Stimulated activated CD8-positive, alpha-beta memory T cell treated with anti-CD3 and anti-CD28 coated beads, Interleukin-2, amount 100 ng/mL, for 48 hours (primary cell): ENCODE results near the gene SCUBE3.

Experiments
- DNase-seq, 2 donors: peaks; one replicate each; pipeline ENCODE4 v3.0.0-alpha.2; 2020; ENCODE audit warnings: low read depth in 2 of 2

SCUBE3 gene

DNA sequence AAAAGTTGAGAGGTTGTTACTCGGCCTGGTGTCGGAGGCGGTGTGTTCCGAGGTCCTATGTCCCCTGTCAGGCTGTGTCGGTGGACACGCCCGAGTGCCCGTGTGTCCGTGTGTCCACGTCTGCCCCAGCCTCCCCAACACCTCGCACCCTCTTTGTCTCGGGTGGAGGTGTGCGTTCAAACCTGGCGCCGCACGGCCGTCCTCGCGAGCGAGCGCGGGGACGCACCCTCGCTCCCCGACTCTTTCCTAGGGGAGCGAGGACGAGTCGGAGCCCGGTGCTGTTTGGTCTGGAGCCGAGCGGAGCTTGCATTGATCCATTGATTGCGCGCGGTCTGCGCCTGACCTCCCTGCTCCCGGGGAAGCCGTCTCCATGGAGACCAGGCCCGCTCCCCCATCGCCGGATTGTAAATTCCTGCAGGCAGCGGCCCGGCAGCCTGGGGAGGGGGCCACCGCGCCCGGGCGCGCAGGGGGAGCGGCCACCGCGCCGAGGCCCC is 411 bp upstream of the SCUBE3 start:
- DNase-seq: no peak

DNA sequence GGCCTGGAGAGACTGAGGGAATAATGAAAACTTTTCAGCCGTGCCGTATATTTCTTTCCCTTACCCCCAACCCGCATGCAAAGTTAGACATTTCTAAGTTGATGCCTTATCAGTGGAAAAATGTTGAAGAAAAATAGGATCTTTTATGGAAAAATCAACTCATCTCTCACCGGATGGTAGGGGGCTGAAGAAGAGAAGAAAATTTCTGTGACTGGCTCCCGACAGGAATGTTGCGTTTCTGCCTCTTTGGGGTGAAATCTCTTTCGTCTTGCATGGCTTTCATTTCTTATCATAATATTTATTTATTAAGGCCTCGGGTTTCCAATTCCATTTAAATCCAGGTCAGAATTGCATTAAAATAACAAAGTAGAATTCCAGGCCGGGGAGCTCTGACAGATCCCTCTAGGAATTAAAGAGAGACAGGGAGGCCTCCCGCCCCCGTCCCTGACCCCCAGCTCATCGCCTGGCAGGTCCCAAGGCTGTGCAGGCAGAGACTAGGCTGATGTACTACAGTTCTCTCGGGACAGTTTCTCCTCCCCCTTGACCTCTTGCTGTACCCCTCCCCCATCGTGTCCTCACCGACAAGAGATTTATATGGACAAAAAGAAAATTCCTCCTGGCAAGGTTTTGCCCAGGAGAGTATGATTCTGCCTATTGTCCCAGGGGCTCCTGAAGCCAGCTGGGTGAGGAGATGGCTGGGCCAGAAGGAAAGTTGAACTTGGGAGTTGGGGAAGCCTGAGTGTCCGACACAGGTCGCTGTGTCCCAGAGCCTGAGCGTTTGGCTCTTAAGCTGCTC is 1.3 kb downstream of the SCUBE3 start:
- DNase-seq: no peak

DNA sequence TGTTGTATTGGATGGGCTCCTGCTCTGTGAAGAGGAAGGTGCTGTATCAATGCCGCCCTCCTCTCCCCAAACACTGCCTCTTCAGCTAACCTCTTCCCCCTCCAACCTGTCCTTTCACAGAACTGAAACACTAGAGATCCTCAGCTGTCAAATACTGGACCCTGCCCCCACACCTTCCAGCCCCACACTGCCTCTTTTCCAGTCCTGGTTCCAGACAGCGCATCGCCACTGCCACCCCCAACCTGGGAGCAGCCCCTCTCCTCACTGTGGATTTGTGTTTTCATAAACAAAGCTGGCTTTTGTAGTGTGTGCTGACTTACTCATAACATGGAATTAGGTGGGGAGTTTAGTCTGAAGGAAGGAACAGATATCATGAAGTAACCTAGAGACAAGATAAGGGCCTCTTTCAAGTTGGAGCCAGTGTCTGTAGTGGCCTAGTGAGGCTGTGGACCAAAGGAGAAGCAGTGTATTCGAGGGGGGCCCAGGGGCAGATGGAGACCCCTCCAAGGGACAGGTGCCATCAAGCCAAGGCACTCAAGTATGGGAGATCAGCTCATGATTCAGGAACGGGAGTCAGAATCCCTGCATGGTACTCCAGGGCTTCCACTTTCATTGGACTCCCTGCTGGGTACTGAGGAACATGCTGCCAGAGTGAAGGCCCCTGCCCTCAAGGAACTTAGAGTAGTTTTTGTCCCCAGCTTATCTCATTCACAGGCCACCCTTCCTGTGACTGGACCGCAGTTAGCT is 2.1 kb downstream of the SCUBE3 start:
- no peak for DNase-seq

DNA sequence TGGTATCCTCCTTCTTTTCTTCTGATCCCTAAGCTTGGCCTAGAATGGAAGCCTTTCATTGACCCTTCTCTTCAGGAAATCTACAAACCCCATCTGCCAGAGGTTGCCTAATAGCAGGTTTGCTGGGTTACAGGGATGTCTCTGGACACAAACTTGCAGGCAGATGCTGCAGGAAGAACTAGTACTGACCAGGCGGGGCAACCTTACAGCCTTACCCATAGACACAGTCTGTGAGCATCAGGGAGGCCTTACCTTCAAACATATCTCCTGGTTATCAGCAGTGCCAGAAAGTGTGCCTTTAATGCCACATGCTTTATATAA is 2.6 kb downstream of the SCUBE3 start:
- no peak for DNase-seq

DNA sequence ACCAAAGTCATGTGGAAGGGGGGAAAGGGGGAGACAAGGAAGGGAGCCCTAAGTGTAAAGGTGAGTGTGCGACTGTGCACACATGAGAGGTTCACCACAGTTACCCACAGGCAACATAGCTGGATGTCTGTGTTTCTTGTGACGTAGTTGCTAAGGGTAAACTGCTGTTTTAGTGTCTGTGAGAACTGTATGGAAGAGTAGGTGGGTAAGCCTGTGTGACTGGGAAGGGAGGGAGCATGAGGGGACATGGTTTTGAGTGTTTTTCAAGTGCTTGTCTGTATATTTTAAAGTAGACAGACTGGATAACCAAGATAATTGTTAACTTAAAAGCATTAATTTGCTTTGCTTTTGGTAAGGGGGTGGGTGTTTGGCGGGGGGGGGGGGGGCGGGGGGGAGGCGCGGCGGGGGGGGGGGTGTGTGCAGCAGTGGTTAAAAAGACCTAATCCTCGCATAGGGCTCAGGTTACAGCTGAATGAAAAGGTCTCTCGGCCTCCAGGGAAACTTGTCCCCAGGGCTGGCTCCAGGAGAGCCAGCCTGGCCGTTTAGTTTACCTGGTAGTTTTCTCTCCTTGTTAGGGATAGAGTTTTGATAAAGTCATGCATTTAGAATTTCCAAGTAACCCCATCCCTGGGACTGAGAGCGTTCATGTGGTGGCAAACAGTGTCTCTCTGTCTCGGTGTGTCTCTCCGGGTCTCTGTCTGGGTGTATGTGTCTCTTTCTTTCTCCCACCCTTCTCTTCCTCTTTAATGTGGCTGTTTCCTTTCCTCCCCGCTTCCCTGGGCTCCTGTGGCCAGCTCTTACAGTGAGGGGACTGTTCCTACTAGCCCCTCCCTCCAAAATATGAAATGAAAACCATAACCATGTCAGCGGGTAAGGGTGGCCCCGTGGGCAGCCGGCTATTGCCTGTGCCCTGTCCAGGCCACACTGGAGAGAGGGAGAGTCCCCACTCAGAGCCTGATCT is 3.4 kb downstream of the SCUBE3 start:
- no peak for DNase-seq

DNA sequence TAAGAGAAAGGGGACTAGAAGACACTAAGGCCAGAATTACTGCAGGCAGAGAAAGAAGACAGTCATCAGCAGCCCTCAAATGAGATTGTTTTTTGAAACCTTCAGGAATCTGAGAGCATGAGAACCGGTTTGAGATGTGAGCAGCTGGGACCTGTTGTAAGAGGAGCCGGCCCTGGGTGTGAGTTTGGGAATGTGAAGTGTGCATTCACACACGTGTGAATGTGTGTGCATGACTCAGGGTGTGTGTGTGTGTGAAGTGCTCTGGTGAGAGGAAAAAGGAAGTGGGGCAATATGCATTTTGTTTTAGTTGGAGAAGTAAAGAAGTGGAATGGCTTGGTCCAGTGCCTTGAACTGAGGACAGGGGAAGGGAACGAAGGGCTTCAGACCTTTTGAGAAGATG is 4.3 kb downstream of the SCUBE3 start:
- no peak for DNase-seq

DNA sequence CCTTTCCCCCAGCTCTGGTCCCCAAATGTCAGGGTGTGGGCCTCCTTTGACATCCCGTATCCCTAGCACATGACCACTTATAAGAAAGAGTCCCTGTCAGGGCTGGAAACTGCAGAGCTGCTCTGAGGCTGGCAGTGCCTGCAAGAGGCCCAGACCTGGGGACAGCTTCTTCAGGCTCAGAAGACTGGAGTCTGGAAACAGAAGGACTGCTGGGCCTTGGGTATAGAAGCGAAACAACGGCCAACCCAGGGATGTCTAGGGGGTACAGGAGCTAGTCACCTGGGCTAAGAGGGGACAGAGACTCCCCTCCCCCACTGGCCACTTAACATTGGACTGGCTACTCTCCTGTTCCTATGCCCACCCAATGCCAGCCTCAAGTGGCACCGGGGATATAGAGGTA is 4.7 kb downstream of the SCUBE3 start:
- DNase-seq: no peak

DNA sequence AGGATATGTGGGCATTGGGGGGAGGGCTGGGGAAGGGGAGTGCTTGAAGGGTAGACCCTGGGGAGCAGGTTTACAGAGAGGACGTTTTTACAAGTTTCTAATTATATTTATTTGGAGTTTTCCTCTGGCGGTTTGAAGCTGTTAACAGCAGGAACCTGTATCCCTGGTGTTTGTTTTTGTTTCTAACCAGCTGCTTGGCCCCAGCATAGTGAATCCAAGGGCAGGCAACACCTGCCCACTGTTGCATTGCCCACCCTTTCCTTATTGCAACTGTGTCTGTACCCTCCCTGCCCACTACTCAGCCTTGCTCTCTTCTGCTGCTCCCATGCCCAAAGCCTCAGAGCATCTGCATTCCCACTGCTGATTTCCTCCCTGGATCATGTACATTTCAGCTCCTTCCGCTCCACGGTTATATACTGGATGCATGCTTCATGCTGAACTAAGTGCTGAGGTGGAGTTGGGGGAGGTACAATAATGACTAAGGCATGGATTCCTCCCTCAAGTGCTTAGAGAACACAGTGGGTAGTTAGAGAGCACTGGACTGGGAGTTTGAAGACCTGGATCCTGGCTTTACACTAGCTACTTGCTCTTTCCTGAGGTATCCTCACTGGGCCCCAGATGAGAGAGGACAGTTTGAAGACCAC is 6.0 kb downstream of the SCUBE3 start:
- no peak for DNase-seq

DNA sequence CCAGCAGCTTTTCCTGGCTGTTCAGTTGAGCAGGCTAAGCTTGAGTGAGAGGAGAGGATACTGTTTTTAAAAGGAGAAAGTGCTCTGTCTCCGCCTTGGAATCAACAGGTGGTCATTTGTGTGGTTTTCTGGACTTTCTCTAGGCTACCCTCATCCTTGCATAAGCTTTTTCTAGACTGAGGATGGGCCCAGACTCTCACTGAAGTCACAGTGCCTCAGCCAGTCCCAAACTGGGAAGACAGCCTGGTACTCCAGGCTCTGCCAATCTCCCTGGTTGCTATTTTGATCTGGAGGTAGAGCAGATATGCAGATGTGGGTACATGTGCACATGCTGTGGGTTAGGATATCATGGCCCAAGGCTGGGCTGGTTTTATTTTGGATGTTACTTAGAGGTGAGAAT is 7.0 kb downstream of the SCUBE3 start:
- DNase-seq: no peak

DNA sequence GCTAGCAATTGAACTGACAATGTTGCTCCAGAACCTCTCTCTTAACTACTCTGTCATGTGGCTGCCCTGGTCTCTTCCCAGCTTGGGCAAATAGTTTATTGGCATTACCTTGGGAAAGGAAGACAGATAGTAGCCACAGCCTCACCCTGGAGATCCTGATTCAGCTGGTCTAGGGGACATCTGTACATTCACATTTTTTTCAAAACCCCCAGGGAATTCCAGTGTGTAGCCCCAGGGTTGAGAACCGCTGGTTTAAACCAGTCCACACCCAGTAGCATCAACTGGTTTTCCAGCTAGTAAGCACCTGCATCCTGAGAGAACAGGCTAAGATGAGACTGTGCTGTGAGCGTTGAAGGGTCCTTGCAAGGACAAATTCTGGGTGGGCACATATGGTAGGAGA is 9.6 kb downstream of the SCUBE3 start:
- DNase-seq: no peak

DNA sequence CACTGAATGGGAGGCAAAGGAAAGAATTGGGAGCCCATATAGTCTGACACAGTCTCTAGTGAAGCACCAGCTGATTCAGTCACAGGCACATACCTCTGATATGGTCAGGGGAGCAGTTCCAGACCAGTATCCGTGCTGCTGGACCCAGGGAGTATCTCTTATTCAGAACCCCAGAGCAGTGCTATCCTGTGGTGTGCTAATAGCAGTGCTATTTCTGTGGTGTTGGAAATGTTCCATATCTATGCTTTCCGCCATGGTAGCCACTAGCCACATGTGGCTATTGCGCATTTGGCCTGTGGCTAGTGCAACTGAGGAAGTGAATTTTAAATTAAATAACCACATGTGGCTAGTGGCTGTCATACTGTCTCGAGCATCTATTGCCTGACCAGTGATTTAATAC is 11.0 kb downstream of the SCUBE3 start:
- DNase-seq: no peak

DNA sequence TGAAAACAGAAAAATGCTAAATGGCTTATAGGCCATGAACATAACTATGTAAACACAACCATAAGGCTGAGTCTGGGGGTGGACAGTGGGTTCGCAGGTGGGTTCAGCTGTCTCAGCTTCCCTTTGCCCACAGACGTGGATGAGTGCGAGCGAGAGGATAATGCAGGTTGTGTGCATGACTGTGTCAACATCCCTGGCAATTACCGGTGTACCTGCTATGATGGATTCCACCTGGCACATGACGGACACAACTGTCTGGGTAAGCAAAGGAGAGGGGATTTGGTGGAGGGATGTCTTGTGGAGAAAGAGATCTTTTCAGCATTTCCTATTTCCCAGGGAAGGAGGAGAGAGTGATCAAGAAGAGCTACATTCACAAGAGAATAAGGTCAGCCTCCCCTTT is 14.7 kb downstream of the SCUBE3 start:
- no peak for DNase-seq

DNA sequence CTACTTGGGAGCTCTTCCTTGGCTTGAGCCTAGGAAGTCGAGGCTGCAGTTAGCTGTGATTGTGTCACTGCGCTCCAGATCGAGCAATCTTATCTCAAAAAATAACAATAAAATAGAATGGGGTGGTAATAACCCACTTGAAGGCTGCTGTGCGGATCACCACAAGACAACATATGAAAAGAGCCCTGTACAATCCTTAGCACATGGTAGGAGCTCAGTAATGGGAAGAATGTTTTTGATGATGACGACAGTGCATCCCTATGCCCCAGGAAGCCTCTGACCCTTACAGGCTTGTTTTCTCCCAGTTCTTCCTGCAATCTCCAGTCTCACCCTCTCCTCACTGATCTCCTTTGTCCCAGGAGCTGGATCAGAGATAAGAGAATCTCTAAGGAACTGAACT is 15.5 kb downstream of the SCUBE3 start:
- DNase-seq: no peak

DNA sequence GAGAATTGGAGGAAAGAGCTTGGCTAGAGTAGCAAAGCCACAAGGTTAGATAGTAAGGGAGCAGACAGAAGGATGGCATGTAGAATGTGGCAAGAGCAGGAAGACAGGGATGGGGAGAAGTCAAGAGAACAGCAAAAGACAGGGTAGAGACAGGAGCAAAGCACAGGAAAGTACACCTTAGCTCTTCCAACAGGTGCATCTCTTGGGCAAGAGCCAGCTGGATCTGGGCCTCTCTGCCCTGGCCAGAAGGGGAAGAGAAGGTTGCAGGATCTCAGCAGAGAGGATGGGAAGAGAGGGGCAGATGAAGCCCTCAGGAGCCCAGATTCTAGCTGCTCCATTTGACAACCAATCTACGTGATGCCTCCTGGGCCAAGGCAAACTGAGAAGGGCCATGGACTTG is 16.7 kb downstream of the SCUBE3 start:
- DNase-seq: no peak

DNA sequence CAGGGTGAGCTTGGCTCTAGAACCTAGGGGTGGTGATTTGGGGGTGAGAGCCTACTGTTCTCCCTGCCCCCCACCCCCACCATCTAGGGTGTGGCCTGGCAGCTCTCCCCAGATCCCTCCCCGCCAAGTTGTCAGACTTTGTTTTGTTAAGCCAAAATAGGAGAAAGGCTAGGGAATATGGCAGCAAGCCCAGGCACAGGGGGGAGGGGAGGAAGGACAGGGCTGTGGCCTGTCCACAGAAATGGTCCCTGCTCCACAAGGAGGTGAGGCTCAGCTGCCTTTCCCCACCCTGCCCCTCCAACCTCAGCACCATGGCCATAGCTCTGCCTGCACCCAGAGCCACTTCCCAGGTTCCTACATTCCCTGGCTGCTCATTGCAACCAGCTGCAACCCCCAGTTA is 17.2 kb downstream of the SCUBE3 start:
- DNase-seq: no peak

DNA sequence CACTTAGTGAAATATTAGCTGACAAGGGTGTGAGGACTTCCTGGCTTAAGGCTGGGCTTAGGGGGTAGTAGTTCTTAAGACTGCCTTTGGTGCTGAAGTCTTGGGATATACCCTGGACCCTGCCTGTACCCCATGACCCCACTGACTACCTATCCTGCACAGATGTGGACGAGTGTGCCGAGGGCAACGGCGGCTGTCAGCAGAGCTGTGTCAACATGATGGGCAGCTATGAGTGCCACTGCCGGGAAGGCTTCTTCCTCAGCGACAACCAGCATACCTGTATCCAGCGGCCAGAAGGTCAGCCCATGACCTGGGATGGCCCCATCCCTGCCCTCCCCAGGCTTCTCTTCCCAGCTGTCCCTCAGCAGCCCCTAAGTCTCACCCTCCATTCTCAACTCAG is 17.8 kb downstream of the SCUBE3 start:
- no peak for DNase-seq

DNA sequence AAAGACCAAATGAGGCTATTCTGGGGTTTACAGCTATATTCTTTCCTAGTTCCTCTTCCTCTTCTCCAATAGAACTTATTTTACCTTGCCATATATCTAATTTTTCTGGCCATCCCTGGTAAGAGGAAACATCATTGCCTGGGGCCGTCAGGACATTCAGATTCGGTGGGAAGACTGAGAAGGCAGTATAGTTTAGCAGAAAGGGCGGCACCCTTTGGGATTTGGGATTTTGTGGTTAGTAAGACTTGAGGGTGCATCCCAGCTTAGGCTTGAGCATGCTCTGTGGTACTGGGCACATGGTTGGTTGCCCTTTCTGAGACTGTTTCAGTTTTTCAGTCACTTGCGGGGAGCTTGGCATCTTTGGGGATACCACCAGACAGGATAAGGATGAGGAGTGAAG is 21.1 kb downstream of the SCUBE3 start:
- DNase-seq: no peak

DNA sequence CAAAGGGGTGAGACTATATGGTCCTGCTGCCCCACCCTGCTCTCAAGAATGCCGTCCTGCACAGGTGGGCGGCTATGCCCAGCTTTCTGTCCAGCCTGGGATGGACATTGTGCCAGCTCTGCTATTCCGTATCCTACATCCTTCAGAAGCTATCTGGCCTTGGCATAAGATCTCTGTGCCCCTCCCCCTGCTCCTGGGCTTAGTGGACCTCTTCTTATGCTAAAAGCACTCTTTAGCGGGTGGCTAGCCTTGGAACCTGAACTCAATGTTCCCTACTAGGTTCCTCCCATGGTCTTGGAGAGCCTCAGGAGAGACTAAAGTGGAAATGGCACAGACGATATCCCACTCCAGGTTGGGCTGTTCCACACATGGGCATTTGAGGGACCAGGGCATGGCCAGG is 22.5 kb downstream of the SCUBE3 start:
- no peak for DNase-seq

DNA sequence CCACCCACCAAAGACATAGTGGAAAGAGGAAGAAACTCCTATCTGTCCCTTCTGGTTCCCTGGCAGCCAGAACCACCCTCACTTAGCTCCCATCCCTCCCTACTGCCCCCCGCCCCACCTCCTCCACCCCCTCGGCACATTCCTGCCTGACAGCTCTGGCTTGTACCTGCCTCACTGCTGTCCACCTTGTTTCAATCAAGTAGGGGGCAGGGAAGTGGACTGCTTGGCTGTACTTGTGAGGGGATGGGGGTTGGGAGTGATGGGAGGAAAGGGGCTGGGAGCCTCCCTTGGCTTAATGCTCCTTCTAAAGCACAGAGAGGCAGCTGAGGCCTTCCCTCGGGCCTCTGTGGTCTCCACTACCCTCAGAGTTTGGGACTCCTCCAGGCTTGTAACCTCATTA is 23.7 kb downstream of the SCUBE3 start:
- no peak for DNase-seq

DNA sequence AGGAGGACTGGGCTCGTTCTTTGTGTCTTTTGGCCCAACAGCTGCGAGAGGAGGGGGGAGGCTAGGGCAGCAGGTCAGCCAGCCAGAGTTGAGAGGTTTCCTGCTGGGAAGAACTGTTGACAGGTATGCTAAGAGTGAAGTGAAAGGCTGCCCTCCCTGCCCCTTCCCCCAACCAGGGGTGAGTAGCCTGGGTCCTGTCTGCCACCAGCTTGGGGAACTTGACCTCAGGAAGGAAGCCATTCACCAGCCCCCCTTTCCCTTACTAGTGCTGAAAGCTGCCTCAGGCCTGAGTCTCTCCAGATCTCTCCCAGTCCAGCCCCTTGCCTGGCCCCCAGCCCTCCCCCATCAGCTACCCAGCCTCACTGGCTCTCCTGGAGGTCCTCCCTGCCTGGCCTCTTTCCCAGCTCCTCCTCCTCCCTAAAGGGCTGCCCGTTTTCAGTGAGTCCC is 25.1 kb downstream of the SCUBE3 start:
- DNase-seq: no peak

DNA sequence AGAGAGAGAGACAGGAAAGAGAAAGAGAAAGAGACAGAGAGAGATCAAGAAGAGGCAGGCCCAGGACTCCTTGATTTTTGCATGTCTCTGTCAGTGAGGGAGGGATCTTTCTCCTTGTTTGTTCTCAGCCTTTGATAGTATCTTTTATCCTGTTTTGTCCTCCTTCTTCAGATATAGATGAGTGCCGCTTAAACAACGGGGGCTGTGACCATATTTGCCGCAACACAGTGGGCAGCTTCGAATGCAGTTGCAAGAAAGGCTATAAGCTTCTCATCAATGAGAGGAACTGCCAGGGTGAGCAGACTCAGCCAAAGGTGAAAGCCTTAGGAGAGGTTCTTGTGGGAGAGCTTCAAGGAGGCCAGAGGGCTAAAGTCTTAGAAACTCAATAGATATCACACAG is 25.8 kb downstream of the SCUBE3 start:
- no peak for DNase-seq
